Islet of Langerhans (tissue), 1 donor: ENCODE results near the gene MROH2A.

Source experiments
- FAIRE-seq: peaks from one replicate; lab custom pipeline; 2011; peaks lifted over from hg19 to GRCh38; lab: Jason Lieb, UNC

Gene MROH2A

DNA sequence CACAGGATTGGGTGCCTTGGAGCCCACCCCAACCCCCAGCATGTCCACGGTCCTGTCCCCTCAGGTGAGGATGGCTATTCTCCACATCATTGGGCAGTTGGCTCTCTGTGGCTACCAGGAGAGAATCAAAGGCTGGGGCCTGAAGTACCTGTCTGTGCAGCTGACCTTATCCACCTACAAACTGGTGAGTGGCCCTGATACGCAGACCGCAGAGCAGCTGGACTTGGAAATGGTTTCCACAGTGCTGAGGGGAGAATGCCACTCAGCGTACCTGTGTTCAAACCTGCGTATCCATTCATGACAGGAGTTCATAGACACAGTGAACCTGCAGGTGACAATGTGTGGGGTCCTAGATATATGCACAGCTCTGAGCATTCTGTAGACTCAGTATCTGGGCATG is 21.6 kb downstream of the MROH2A start:
- no peak for FAIRE-seq

DNA sequence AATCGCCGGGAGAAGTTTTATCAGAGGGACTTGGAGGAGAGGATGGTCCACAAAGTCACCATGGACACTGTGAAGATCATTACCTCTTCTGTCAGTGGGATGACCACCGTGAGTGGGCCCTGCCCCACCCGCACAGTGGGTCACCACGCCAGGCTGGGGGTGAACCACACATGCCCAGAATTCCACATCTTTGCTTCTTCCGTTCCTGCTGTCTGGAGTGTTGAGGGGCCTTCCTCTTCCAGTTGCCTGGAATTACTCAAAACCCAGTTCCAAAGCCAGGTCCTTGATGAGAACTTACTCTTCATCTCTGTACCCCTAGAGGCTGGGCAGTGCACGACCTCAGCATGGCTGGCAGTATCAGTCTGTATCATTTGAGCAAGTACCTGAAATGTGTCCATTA is 22.1 kb downstream of the MROH2A start:
- no peak for FAIRE-seq

DNA sequence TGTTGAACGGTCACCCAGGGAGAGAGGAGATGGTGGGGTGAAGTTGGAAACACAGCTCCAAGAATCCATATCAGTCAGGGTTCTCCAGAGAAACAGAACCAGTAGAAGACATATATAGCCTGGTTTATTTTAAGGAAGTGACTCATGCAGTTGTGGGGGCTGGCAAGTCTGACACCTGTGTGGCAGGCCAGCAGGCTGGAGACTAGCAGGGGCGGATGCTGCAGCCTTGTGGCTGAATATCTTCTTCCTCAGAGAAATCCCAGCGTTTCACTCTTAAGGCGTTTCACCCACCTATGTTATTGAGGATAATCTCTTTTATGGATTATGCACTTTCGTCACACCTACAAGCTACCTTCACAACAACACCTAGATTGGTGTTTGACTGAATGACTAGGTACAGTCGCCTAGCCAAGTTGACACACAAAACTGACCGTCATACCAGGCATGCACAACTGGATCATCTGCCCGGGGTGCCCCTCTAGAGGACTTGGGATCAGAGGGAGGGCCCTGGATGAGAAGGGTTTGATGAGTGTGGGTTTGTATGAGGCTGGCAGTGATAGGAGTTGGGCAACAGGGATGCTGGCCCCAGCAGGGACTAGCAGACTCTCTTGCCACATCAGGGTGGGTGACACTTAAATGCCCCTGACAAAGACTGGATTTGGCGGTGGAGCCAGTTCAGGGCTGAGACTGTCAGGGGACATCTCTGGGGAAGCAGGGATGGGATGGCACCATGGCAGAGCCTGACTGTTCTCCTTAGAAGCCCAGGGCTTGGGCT is 23.4 kb downstream of the MROH2A start:
- no peak for FAIRE-seq

DNA sequence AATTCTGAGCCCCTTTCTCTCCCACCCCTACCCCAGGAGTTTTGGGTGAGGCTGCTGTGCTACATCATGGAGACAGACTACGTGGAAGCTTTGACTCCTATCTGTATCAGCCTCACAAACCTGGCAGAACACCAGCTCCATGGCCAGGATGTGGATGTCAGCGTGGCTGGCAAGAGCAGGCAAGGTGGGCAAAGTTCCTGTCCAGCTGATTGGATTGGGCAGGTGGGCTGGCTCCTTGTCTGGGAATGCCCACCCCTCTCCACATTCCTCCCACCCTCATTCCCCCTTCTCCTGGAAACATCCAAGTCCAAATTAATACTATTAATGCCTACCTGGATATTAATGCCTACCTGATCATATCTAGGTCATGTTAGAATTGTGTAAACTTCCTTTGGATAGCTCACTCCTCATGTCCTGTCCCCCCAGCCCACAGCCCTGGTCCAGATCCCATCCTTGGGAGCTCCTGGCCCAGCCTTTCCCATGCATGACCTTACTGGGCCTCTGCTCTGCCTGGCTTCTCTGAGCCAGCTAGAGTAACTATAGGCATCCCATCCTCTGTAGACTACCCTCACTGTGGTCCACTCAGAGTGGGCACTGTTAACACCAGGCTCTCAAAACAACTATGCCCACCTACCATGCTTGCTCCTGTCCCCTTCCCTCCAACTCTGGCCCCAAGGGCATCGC is 24.1 kb downstream of the MROH2A start:
- FAIRE-seq, result no peak

DNA sequence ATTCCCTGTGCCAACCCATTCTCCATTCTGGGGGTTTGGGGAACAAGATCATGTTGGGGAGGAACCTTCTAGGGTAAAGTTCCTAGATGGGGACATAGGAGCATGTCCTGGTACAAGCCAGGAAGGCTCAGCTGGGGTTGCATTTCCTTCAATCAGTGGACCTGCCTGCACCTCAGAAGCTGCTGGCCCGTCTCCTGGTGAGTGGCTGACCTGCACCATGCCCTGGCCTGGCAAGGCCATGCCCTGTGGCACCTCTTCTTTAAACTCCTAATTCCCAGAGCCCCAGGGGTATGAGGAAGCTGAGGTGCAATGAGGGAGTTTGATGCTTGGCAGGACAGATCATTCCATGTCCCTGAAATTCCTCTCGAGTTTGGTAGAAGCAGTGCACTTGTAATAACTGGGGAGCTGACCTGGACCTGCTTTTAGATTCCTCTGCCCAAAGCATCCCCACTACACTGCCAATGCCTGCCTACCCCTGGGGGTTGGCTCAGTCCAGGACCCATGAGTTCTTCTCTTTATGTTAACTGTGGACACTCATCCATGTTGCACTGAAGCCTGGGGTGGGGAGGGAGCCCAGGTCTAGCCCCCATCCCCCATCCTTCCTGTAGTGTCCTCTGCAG is 25.3 kb downstream of the MROH2A start:
- no peak for FAIRE-seq

DNA sequence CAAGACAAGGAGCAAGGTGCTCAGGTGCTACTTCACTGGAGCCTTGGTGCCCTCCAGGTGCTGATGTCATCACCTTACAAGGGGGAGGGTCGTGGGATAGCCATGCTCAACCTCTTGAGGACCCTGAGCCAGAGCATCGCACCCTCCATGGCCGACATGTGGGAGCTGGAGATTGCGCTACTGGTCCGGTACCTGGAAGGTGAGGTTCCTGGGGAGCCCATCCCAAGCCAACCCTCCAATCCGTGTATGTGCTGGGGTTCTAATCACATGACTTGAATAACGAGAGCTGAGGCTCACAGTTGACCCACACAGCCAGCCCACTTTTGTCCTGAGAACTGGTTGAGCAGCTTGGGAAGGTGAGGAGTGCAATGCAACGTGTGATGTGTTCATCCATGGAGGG is 25.9 kb downstream of the MROH2A start:
- FAIRE-seq, result no peak

DNA sequence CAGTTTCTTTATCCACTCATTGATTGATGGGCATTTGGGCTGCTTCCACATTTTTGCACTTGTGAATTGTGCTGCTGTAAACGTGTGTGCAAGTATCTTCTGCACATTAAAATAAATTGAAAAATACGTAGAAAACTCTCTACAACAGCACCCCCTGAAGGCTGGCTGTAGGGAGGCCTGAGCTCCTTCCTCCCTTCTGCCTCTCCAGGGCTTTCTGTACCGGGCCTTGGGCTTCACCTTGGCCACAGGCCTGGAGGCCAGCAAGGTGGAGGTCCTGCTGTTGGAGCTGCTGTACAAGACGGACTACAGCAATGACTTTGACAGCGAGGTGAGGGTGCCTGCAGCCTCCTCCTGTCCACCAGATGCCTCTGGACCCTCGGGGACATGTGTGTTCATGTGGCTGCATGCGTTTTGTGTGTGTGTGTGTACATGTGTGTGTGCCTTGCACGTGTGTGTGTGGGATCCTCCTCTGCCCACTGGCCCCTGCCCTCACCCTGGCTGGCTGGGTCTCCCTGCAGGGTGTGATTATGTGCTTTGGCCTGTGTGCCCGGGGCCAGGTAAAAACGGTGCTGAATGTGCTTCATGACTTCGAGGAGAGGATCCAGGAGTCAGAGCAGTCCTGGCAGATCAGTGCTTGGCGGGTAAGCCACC is 29.2 kb downstream of the MROH2A start:
- FAIRE-seq, result no peak

DNA sequence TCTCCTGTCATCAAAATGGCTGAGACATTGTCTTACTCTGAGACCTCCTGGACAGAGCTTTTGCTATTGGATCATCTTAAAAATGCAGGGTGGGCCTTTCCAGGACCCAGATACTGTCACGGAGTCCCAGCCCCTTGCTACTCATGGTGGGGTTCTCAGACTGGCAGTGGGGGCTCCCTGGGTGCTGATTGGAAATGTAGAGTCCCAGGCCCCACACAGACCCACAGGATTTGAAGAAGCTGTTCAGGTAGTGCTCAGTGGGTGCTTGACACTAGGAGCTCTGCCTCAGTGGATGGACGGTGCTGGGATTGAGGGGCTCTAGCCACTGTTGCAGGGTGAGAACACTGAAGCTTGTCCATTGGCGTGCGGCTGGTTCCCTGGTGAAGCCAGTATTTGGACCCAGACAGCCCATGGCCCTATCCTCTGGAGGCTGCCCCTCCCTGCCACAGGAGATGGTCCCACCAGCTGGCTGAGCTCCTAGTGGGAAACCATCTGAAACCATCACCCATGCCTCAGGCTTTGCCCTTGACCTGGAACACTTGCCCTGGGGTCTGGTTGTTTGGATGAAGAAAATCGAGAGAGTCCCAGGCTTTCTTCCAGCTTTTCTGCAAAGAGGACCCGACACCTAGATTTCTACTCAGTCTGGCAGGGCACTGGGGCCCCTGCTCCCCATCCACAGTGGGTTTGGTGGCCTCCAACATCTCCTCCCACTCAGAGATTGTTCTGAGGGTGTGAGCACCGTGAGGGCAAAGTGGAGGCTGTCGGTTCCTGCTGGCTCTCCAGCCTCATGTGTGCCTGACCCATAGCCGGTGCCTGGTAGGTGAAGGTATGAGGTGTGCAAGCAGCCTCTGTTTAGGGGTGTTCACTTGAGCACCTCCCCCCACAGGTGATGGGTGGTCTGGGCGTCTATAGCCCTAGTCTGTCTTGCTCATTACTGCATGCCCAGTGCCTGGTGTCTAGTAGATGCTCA is 30.1 kb downstream of the MROH2A start:
- FAIRE-seq, result no peak

DNA sequence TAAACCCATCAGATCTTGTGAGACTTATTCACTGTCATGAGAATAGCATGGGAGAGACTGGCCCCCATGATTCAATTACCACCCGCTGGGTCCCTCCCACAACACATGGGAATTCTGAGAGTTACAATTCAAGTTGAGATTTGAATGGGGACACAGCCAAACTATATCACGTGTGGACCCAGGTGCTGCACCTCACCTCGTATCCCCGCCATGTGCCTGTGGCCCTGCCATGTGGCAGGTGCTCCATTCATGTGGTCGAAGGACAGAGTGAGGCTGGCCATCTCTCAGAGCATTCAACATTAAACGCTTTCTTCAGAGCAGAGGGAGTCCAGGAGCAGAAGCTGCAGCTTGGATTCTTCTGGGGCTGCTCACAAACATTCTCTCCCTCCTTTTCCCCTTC is 32.3 kb downstream of the MROH2A start:
- no peak for FAIRE-seq

DNA sequence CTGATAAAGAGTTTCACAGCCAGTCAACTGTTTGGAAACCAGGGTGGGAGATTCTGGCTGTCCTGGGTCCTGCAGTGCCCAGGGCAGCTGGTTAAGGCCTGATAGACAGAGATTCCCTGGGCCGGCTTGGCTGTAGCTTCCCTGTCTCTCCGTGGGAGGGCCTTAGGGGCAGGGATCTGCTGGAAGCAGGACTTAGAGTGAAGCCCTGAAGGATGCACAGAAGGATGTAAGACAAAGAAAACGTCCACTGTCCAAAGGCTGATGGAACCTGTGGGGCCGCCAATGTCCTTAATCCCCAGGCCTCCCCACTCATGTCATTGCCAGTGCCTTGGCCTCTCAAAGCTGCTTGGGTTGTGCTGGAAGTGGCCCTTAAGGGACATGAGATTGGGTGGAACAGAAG is 33.0 kb downstream of the MROH2A start:
- FAIRE-seq, result no peak

DNA sequence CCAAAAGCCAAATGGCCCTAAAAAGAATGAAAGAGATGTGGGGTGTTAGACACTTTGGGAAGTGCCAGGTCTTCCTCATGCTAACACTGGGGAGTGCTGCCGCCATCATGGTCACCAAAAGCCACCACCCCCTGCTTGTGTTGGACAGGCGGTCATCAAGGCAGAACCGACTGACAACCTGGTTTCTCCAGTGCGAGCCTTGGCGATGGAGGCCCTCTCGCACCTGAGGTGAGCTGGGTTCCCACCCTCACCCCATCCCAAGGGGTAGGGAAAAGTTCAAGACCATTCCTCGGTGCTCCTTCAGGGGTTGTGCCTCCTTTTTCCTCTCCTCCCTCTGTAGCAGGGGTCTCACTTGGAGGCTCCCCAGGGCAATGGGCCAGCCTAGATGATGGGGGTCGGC is 33.6 kb downstream of the MROH2A start:
- no peak for FAIRE-seq

DNA sequence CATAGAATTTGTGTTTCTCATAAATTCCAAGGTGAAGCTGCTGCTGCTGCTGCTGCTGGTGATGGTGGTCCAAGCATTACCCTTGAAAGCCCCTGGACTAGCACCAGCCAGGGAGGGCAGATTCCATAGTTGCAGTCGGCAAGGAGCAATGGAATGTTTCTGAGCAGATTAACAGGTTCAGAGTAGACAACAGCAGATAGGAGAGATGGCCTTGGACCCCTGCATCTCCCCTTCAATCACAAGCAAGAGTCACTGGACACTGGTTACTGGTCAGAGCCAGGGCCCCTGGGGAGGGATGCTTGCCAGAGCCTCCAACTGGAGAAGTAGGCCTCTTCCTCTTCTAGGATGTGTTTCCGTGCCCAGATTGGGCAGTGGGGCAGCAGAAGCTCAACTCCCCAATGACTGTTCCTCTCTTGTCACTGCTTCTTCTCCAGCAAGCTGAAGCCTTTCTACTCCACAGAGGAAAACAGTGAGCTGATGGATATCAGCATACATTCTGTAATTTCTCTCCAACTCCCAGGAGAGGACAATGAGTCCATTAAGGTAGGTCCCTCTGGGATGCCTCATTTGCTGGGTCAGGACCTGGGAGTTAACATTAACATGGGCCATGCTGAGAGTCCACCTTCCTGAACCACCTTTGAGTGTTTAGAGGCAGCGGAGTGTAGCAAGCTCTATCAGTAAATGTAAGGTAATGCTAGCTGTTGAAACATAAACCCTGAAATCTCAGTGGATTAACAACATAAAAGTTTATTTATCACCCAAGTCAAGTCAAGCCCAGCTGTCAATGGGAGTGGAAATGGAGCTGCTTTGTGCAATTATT is 35.3 kb downstream of the MROH2A start:
- FAIRE-seq, result no peak

DNA sequence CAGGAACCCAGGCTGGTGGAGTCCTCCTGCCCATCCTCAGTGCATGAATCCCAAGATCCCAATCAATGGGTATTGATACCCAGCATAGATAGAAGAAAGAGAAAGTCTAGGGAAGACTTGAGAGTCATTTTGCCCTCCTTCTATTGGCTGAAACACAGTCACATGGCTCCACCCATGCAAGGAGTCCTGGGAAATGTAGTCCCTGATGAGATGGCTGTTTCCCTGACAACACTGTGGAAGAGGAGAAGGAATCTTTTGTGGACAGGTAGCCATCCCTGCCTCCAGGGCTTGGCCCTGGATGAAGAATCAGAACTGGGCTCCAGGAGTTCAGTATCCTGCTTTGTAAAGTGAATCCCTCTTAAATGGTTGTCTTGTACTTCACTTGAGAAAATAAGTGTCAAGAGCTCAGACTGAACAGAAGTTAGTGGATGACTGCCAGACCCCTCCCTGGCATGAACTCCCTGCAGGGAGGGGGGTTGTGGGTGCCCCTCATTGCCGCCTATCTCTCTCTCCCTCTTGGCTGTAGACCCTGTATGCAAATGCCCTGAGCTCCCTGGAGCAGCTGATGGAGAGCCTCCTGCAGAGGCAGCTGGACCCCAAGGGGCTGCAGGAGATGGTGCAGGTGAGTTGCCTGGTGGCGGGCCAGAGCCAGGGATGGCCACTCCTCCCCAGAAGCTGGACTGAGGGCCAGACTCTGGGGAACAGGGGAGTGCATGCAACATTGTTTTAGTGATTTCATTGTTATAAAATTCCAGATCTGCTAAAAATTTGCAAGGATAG is 36.1 kb downstream of the MROH2A start:
- FAIRE-seq, result no peak

DNA sequence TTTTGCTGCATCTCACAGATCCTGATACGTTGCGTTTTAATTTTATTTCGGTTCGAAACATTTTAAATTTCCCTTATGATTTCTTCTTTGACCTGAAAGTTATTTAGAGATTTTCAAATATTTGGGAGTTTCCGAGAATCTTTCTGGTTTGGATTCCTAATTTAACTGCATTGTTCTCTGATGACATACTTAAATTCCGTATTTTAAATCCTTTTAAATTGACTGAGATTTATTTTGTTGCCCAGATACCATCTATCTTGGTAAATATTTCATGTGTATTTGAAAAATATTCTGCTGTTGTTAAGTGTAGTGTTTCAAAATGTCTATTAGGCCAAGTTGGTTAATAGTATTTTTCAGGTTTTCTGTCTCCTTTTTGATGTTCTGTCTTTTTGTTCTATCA is 37.7 kb downstream of the MROH2A start:
- FAIRE-seq, result no peak

DNA sequence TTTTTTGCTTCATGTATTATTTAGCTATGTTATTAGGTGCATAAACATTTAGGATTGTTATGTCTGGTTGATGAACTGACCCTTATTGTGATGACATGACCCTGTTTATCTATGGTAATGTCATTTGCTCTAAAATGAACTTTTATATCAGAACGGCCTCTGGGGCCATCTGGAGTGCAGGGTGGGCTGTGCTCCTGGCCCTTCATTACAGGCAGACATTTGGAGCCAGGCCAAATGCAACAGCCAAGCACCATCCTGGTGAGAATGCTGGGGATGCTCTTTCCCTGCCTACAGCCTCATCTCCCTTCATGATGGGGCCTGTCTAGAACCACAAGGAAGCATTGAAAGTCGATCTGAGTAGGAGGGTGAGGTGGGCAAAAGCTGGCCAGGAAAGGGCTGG is 38.2 kb downstream of the MROH2A start:
- FAIRE-seq, result no peak

DNA sequence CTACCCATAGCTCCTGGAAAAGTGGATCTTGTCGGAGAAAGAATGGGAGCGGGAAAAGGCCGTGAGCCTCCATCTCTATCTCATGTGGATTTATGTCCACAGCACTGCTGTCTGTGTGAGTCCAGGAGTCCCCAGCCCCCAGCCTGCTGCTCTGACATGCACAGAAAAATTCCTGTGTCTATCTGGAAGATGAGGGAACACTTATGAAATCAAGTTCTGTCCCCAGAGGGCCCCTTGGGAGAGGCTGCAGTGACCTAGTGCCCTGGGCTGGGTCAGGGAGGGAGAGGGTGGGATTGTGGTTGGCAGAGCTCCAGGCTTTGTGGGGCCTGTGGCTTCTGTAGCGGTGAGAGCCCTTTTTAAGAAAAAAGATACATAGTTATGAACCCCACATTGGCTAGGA is 38.6 kb downstream of the MROH2A start:
- FAIRE-seq, result no peak

DNA sequence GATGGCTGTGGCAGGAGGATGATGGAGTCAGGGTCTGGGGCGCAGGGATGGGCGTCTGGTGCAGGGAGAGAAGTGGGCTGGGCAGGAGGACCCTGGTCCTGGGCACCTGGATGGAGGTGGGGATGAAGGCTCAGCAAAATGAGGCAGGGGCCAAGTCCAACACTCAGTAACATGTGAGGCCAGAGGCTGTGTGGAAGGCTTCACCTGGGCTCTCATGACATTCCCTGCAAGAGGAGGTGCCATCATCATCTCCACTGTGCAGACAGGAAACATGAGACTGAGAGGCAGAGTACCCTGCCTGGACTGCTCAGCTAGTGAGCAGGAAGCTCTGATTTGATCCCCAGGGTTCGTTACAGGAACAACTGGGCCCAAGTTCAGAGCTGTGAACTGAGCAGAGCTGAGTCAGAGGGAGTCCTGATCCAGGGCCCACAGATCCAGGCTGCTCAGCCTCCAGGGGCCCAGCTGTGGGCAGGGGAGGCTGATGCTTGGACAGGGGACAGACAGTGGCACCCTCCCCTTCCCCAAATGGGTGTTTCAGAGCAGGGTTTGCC is 39.3 kb downstream of the MROH2A start:
- no peak for FAIRE-seq

DNA sequence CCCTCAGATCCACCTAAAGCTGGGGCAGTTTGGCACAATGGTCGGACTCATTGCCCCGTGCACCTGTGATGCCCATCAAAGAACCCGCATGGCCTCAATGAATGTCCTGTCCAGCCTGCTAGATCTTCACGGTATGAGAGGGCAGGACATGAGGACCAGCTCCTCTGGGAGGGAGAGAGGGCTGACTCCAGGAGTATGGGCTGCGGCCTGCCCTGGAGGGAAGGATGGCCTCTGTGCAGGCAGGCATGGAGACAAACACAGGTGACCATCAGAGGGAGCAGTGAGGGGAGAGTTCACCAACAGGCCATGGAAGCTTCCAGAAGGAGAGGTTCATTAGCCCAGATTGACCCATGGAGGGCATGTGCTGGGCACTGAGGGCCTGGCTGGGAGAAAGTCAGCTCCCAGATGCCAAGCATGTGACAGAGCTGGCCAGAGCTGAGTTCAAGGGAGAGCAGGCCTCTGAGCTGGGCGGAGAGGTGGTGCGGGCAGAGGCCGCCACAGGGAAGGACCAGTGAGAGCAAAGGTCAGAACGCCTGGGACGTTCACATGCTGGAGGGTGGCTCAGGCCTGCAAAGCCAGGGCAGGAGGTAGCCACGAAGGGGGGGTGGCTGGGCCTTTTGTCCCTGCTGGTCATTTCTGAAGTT is 40.0 kb downstream of the MROH2A start:
- no peak for FAIRE-seq
